Activated CD4-positive, alpha-beta T cell treated with anti-CD3 and anti-CD28 coated beads, Interleukin-2, amount 50 U/mL, for 24 hours (primary cell): ENCODE results near the gene SYTL2.
"Not testable (repeated sequence)": the region's sequence is repeated elsewhere in the genome, so short reads cannot be mapped to it uniquely, and the experiment has no call there.

ENCODE experiments used
- DNase-seq, 2 donors: peaks; one replicate each; pipeline ENCODE4 v3.0.0-alpha.2; 2020; ENCODE audit warnings: low read depth in 1 of 2, low spot score in 1 of 2

The SYTL2 gene

GRCh38 chr11:85798361-85798760 is 12.6 kb downstream of the SYTL2 start:
- no peak for DNase-seq

- no peak for DNase-seq
Measured at GRCh38 chr11:85795712-85796487, 15.0 kb downstream of the SYTL2 start.

GRCh38 chr11:85791409-85791990 is 19.4 kb downstream of the SYTL2 start:
- no peak for DNase-seq

GRCh38 chr11:85787809-85788760 is 22.9 kb downstream of the SYTL2 start:
- DNase-seq, result no peak

GRCh38 chr11:85787168-85787567 is 23.8 kb downstream of the SYTL2 start:
- no peak for DNase-seq

- no peak for DNase-seq
Measured at GRCh38 chr11:85784480-85785265, 26.3 kb downstream of the SYTL2 start.

- no peak for DNase-seq
Measured at GRCh38 chr11:85783758-85784157, 27.2 kb downstream of the SYTL2 start.

- DNase-seq, result peak in 1 of 2 donors; percentile 11
Measured at GRCh38 chr11:85780780-85781517, 30.0 kb downstream of the SYTL2 start.

GRCh38 chr11:85779956-85780640 is 30.8 kb downstream of the SYTL2 start:
- no peak for DNase-seq

GRCh38 chr11:85777603-85777972 is 33.4 kb downstream of the SYTL2 start:
- not testable (repeated sequence) for DNase-seq

- DNase-seq, result no peak
Measured at GRCh38 chr11:85776951-85777602, 33.9 kb downstream of the SYTL2 start.

- no peak for DNase-seq
Measured at GRCh38 chr11:85774256-85775101, 36.5 kb downstream of the SYTL2 start.

GRCh38 chr11:85772695-85773094 is 38.2 kb downstream of the SYTL2 start:
- no peak for DNase-seq

GRCh38 chr11:85771568-85771967 is 39.4 kb downstream of the SYTL2 start:
- DNase-seq, result no peak

- DNase-seq, result no peak
Measured at GRCh38 chr11:85769771-85770170, 41.2 kb downstream of the SYTL2 start.

GRCh38 chr11:85768473-85769146 is 42.3 kb downstream of the SYTL2 start:
- no peak for DNase-seq

- no peak for DNase-seq
Measured at GRCh38 chr11:85767246-85767945, 43.5 kb downstream of the SYTL2 start.
